AG08395 (cell line): ENCODE results near the gene BAD.
"Not testable (repeated sequence)": the region's sequence is repeated elsewhere in the genome, so short reads cannot be mapped to it uniquely, and the experiment has no call there.

Experiments
- DNase-seq: peaks from one replicate; pipeline ENCODE4 v3.0.0; 2012; ENCODE audit warnings: mixed read lengths, low spot score

The BAD gene

GRCh38 chr11:64256300-64256699 lies 28.2 kb downstream of the BAD start:
- no peak for DNase-seq

GRCh38 chr11:64255135-64256128 lies 29.0 kb downstream of the BAD start:
- DNase-seq: no peak

- DNase-seq: no peak
Measured at GRCh38 chr11:64254326-64254725, 30.1 kb downstream of the BAD start.

- DNase-seq: peak; percentile 29
Measured at GRCh38 chr11:64253481-64253880, 31.0 kb downstream of the BAD start.

- no peak for DNase-seq
Measured at GRCh38 chr11:64253043-64253442, 31.4 kb downstream of the BAD start.

GRCh38 chr11:64252003-64252872 lies 32.2 kb downstream of the BAD start:
- DNase-seq: peak; percentile 70

GRCh38 chr11:64251753-64252002 lies 32.8 kb downstream of the BAD start:
- no peak for DNase-seq

- DNase-seq: peak; percentile 86
Measured at GRCh38 chr11:64251016-64251752, 33.3 kb downstream of the BAD start, which contains the start of gene PLCB3. Gene PLCB3 (plus strand): TSS chr11:64251530. CDS start chr11:64251650, 120 bp downstream.

- DNase-seq: no peak
Measured at GRCh38 chr11:64250415-64251015, 34.0 kb downstream of the BAD start.

- DNase-seq: no peak
Measured at GRCh38 chr11:64249563-64250414, 34.7 kb downstream of the BAD start.

- DNase-seq: no peak
Measured at GRCh38 chr11:64249038-64249437, 35.4 kb downstream of the BAD start.

- no peak for DNase-seq
Measured at GRCh38 chr11:64248578-64248977, 35.9 kb downstream of the BAD start.

- DNase-seq: no peak
Measured at GRCh38 chr11:64247729-64248531, 36.5 kb downstream of the BAD start.

GRCh38 chr11:64246871-64247728 lies 37.4 kb downstream of the BAD start, which contains the start of gene PPP1R14B:
Gene PPP1R14B (minus strand): TSS chr11:64246943. CDS start chr11:64246673, 270 bp downstream.
- peak; percentile 89 for DNase-seq

- not testable (repeated sequence) for DNase-seq
Measured at GRCh38 chr11:64246621-64246870, 37.9 kb downstream of the BAD start.

- DNase-seq: peak; percentile 80
Measured at GRCh38 chr11:64245797-64246620, 38.5 kb downstream of the BAD start.

- DNase-seq: no peak
Measured at GRCh38 chr11:64245401-64245796, 39.1 kb downstream of the BAD start.

GRCh38 chr11:64244966-64245365 lies 39.5 kb downstream of the BAD start:
- no peak for DNase-seq
